ENCODE measurements around the gene GZF1. TPM values are rescaled to one million over a fixed set of nuclear protein-coding genes. Genes with fewer than 3 reads are reported as not detected.

Gene GZF1
- total and polyA plus RNA-seq, 2 donors (not counting 1 experiment from before 2014, with no cell fraction given), result 12.5 to 49.0 TPM

GRCh38 chr20:23390091-23390774 is 28.3 kb downstream of the GZF1 start:
- CTCF ChIA-PET, result interaction anchor here (2.2 kb wide), 1 partner anchor 41 kb away, joined by 9 read pairs; no protein-coding TSS in a partner anchor
- Mint-ChIP-seq H3K4me1 (peaks cover 4% of the 10 kb centered on the region), H3K4me3 (no peak overlapping the region), H3K27me3 (no peaks in the 10 kb centered on the region), H3K27ac (no peak overlapping the region), H3K9me3 (ENCODE audit: insufficient read depth) (no peaks in the 10 kb centered on the region)
- Histone ChIP-seq H3K9ac (ENCODE audit: low read length) (no peak overlapping the region), H3K4me2 (replicated peaks; ENCODE audit: low read depth, low read length, poor library complexity, severe bottlenecking) (no peak overlapping the region), H3K9me3 (ENCODE audit: control extremely low read depth in 1 of 3, control insufficient read depth in 2 of 3, insufficient read depth in 1 of 3, low read length in 2 of 3) (no peaks in the 10 kb centered on the region), H3K79me2 (ENCODE audit: control insufficient read depth, insufficient read depth, low read length) (no peaks in the 10 kb centered on the region), H4K20me1 (ENCODE audit: control insufficient read depth, insufficient read depth, low read length, poor library complexity, severe bottlenecking) (no peaks in the 10 kb centered on the region), H3K36me3 (replicated peaks in 1 of 2; ENCODE audit: control extremely low read depth in 1 of 2, control insufficient read depth in 1 of 2, extremely low read depth in 1 of 2, insufficient read depth in 2 of 2, low read length in 1 of 2) (peaks cover 0 to 31% of the 10 kb centered on the region in 2 experiments), H3K27me3 (replicated peaks in 1 of 4; ENCODE audit: control extremely low read depth in 1 of 4, control insufficient read depth in 3 of 4, insufficient read depth in 4 of 4, low read length in 3 of 4) (no peaks in the 10 kb centered on the region), H3K4me3 (ENCODE audit: control extremely low read depth in 1 of 5, extremely low read depth in 1 of 5, insufficient read depth in 1 of 5, low read depth in 2 of 5, low read length in 4 of 5) (no peak overlapping the region), H3K27ac (ENCODE audit: low read length in 2 of 2) (no peak overlapping the region), H2AFZ (ENCODE audit: insufficient read depth, low read depth, low read length, poor library complexity, severe bottlenecking) (no peak overlapping the region), H3K4me1 (ENCODE audit: control insufficient read depth in 2 of 2, insufficient read depth in 2 of 2, low read length in 2 of 2) (peaks cover 0 to 3% of the 10 kb centered on the region in 2 donors)
- POLR2A ChIA-PET, result no interaction called here
- no peak for TF ChIP-seq EZH2 (IDR thresholded peaks at IDR 0.05; ENCODE audit: borderline replicate concordance, insufficient read depth, low read depth, low read length, poor library complexity, severe bottlenecking)
- TF ChIP-seq, protein P1, sequence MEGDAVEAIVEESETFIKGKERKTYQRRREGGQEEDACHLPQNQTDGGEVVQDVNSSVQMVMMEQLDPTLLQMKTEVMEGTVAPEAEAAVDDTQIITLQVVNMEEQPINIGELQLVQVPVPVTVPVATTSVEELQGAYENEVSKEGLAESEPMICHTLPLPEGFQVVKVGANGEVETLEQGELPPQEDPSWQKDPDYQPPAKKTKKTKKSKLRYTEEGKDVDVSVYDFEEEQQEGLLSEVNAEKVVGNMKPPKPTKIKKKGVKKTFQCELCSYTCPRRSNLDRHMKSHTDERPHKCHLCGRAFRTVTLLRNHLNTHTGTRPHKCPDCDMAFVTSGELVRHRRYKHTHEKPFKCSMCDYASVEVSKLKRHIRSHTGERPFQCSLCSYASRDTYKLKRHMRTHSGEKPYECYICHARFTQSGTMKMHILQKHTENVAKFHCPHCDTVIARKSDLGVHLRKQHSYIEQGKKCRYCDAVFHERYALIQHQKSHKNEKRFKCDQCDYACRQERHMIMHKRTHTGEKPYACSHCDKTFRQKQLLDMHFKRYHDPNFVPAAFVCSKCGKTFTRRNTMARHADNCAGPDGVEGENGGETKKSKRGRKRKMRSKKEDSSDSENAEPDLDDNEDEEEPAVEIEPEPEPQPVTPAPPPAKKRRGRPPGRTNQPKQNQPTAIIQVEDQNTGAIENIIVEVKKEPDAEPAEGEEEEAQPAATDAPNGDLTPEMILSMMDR (IDR thresholded peaks at IDR 0.05), result no peak
- intact Hi-C loops (cut with micrococcal nuclease), result no loop called here
- DNase-seq, result no peak
- WGBS (ENCODE audit: insufficient coverage), result no CpG with 5 or more reads among the region's 1 CpG
- ATAC-seq (ENCODE audit: low read depth), result no peak

DNA sequence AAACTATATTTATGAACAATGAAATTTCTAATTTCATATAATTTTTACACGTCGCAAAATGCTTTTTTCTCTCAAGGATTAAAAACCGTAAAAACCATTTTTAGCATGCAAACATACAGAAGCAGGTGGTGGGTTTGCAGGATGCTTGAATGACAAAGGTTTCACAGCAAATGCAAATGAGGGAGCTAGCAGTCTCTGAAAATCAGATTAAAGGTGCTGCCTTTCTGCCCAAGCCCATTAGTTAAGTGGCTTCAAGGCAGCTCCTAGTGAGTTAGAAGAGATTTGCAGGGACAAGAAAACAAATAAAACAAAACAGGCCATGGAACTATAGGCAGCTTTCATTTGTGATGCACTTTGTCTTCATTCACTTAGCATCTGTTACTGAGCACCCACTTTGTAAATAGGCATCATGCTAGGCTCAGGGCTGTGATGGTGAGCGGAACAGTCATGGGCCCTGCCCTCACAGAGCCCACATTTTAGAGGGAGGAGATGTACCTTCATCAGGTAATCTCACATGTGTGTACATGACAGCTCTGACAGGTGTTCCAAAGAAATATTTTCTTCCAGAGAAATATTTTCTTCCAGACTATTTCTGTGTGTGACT is 29.8 kb downstream of the GZF1 start:
- TF ChIP-seq EZH2 (IDR thresholded peaks at IDR 0.05; ENCODE audit: borderline replicate concordance, insufficient read depth, low read depth, low read length, poor library complexity, severe bottlenecking), result no peak
- TF ChIP-seq, protein P1 (IDR thresholded peaks at IDR 0.05), result no peak
- WGBS (ENCODE audit: insufficient coverage), result no CpG with 5 or more reads among the region's 4 CpGs
- no peaks in the 10 kb centered on the region for H3K27me3 ChIP-seq (replicated peaks in 1 of 4; ENCODE audit: control extremely low read depth in 1 of 4, control insufficient read depth in 3 of 4, insufficient read depth in 4 of 4, low read length in 3 of 4)
- DNase-seq (no peak), ATAC-seq (ENCODE audit: low read depth) (no peak)
- no peak overlapping the region for H3K4me2 ChIP-seq (replicated peaks; ENCODE audit: low read depth, low read length, poor library complexity, severe bottlenecking)
- H4K20me1 ChIP-seq (ENCODE audit: control insufficient read depth, insufficient read depth, low read length, poor library complexity, severe bottlenecking), result no peaks in the 10 kb centered on the region
- no peak overlapping the region for H3K27ac ChIP-seq (ENCODE audit: low read length in 2 of 2)
- H3K4me1 Mint-ChIP-seq, result peaks cover 4% of the 10 kb centered on the region
- H3K4me3 ChIP-seq (ENCODE audit: control extremely low read depth in 1 of 5, extremely low read depth in 1 of 5, insufficient read depth in 1 of 5, low read depth in 2 of 5, low read length in 4 of 5), result no peak overlapping the region
- intact Hi-C loops (cut with micrococcal nuclease), result no loop called here
- H3K27me3 Mint-ChIP-seq, result no peaks in the 10 kb centered on the region
- H2AFZ ChIP-seq (ENCODE audit: insufficient read depth, low read depth, low read length, poor library complexity, severe bottlenecking), result no peak overlapping the region
- ChIA-PET POLR2A (no interaction called here), CTCF (interaction anchor here (0.9 to 2.2 kb wide), 3 partner anchors 9 to 42 kb away, joined by 3 to 9 read pairs (median 3); no protein-coding TSS in a partner anchor)
- no peaks in the 10 kb centered on the region for H3K9me3 ChIP-seq (ENCODE audit: control extremely low read depth in 1 of 3, control insufficient read depth in 2 of 3, insufficient read depth in 1 of 3, low read length in 2 of 3)
- H3K27ac Mint-ChIP-seq, result no peak overlapping the region
- H3K4me3 Mint-ChIP-seq, result no peak overlapping the region
- H3K36me3 ChIP-seq (replicated peaks in 1 of 2; ENCODE audit: control extremely low read depth in 1 of 2, control insufficient read depth in 1 of 2, extremely low read depth in 1 of 2, insufficient read depth in 2 of 2, low read length in 1 of 2), result peaks cover 0 to 31% of the 10 kb centered on the region in 2 experiments
- H3K9ac ChIP-seq (ENCODE audit: low read length), result no peak overlapping the region
- no peaks in the 10 kb centered on the region for H3K79me2 ChIP-seq (ENCODE audit: control insufficient read depth, insufficient read depth, low read length)
- peaks cover 0 to 3% of the 10 kb centered on the region in 2 donors for H3K4me1 ChIP-seq (ENCODE audit: control insufficient read depth in 2 of 2, insufficient read depth in 2 of 2, low read length in 2 of 2)
- no peaks in the 10 kb centered on the region for H3K9me3 Mint-ChIP-seq (ENCODE audit: insufficient read depth)
